Measurements from ENCODE around the gene CD22. TPM values are rescaled to one million over a fixed set of nuclear protein-coding genes. Genes with fewer than 3 reads are reported as not detected.

Gene CD22
- total and polyA plus RNA-seq, 10 of the 15 experiments (the other 5 are each of a cell fraction or from before 2014, with no cell fraction given): 23.0 to 344 (median 181) TPM

GRCh38 chr19:35337097-35337983, 8.4 kb downstream of the CD22 start (continued):
- TF ChIP-seq ZNF687 (IDR thresholded peaks at IDR 0.05) (peak; percentile 30; the same call in 1 of the 2 replicates), RELA (IDR thresholded peaks at IDR 0.05; ENCODE audit: borderline replicate concordance, partially characterized antibody) (no peak), RAD51 (IDR thresholded peaks at IDR 0.05) (no peak), SMAD5 (IDR thresholded peaks at IDR 0.05; ENCODE audit: low read depth) (0 out of 2 replicates have a peak, but pooled peaks have one; percentile 46)

GRCh38 chr19:35337984-35338296, 9.0 kb downstream of the CD22 start:
- CTCF ChIA-PET: interaction anchor here (2.3 kb wide), 1 partner anchor 15 kb away, joined by 8 read pairs; no protein-coding TSS in a partner anchor

More at GRCh38 chr19:35337984-35338296, 9.0 kb downstream of the CD22 start:
- 99% methylated on average over 8 of the region's 13 CpGs for WGBS (ENCODE audit: insufficient coverage, insufficient replicate concordance, low lambda C conversion rate, missing lambda C conversion rate)
- TF ChIP-seq SPI1 (IDR thresholded peaks at IDR 0.05; ENCODE audit: borderline replicate concordance, insufficient read depth, low read depth, low read length): no peak
- TF ChIP-seq POLR2AphosphoS2 (IDR thresholded peaks at IDR 0.05; ENCODE audit: low read depth, low read length): peak; percentile 25; the same call in 1 of the 2 replicates
- RAD21 ChIA-PET (ENCODE audit: unreplicated experiment): interaction anchor here (1.1 to 1.8 kb wide), 2 partner anchors 8 to 15 kb away, joined by 3 to 5 read pairs; no protein-coding TSS in a partner anchor
- no peaks in the 10 kb centered on the region for H3K9me3 ChIP-seq (replicated peaks; ENCODE audit: control insufficient read depth, insufficient read depth, low read length)
- no peak overlapping the region for H3K4me3 ChIP-seq
- H3K4me2 ChIP-seq (ENCODE audit: control insufficient read depth, insufficient read depth): no peak overlapping the region
- peaks cover 35% of the 10 kb centered on the region for H3K4me1 ChIP-seq (ENCODE audit: control insufficient read depth, insufficient read depth, low read length)
- H3K27ac ChIP-seq (ENCODE audit: control insufficient read depth, insufficient read depth): no peak overlapping the region
- intact Hi-C loops (cut with micrococcal nuclease; ENCODE audit: unreplicated experiment) (no loop called here), in situ Hi-C loops (cut with MboI) (loop anchor here (10.0 kb wide), 1 partner anchor 567 kb away; the partner anchor contains the start of genes HCST, NFKBID and TYROBP)
- BruUV-seq (replicated peaks): no TSS peak
- FAIRE-seq (no peak), DNase-seq (ENCODE audit: low read depth, low spot score) (no peak), ATAC-seq (no peak)
- H2AFZ ChIP-seq (ENCODE audit: control insufficient read depth, low read depth, low read length): no peak overlapping the region
- no peaks in the 10 kb centered on the region for H3K27me3 ChIP-seq (replicated peaks in 1 of 2; ENCODE audit: control insufficient read depth in 2 of 2, insufficient read depth in 2 of 2, low read length in 1 of 2)
- peaks cover 35% of the 10 kb centered on the region for H3K79me2 ChIP-seq (ENCODE audit: control insufficient read depth, insufficient read depth, low read length)
- POLR2A ChIA-PET: interaction anchor here (0.6 to 1.3 kb wide), 2 partner anchors 8 to 93 kb away, joined by 3 read pairs; no protein-coding TSS in a partner anchor
- SMC1A ChIA-PET (ENCODE audit: uncharacterized antibody, unreplicated experiment): interaction anchor here (8.1 kb wide), 1 partner anchor 17 kb away, joined by 122 read pairs; no protein-coding TSS in a partner anchor
- H3K9ac ChIP-seq (ENCODE audit: control insufficient read depth, insufficient read depth, low read length): no peak overlapping the region
- no peaks in the 10 kb centered on the region for H4K20me1 ChIP-seq (ENCODE audit: control insufficient read depth, insufficient read depth)
- peaks cover 28 to 32% of the 10 kb centered on the region in 2 experiments for H3K36me3 ChIP-seq (ENCODE audit: control insufficient read depth in 2 of 2, insufficient read depth in 2 of 2, low read length in 1 of 2)
